SU-DHL-6 (cell line): ENCODE measurements around the gene CAV1.

Experiments
- H2AFZ ChIP-seq: fragments of 200-600 bp; sonication (generic); 2 replicates; pipeline ENCODE4 v1.6.1; 2014; ENCODE audit warnings: low read depth, mild to moderate bottlenecking, moderate library complexity, mixed read lengths, antibody characterized with exemption, low read length; ENCODE audit not compliant: severe bottlenecking
- H3F3A ChIP-seq: fragments of 200-600 bp; shearing (Covaris generic); 2 replicates; pipeline ENCODE4 v1.6.0; 2016; ENCODE audit warnings: antibody characterized with exemption, mild to moderate bottlenecking; ENCODE audit not compliant: insufficient read depth
- H3K27ac ChIP-seq: fragments of 200-600 bp; sonication (generic); 2 replicates; pipeline ENCODE4 v1.5.1; 2016; ENCODE audit warnings: low read depth, mild to moderate bottlenecking, low read length, moderate library complexity, mixed read lengths
- H3K27me3 ChIP-seq: fragments of 200-600 bp; sonication (generic), shearing (Covaris generic); 2 replicates; pipeline ENCODE4 v1.6.0; 2014; ENCODE audit warnings: mild to moderate bottlenecking, low read length
- H3K36me3 ChIP-seq: fragments of 200-600 bp; sonication (generic); 2 replicates; pipeline ENCODE4 v1.6.1; 2014; ENCODE audit warnings: mild to moderate bottlenecking, low read length, mixed read lengths
- H3K4me2 ChIP-seq: fragments of 300-600, 200-600 bp; shearing (Covaris generic), sonication (generic); 2 replicates; pipeline ENCODE4 v1.6.0; 2014; ENCODE audit warnings: low read length, low read depth, mild to moderate bottlenecking; ENCODE audit not compliant: poor library complexity, severe bottlenecking
- H3K4me3 ChIP-seq: fragments of 200-600 bp; sonication (generic); 2 replicates; pipeline ENCODE4 v1.5.1; 2014; ENCODE audit warnings: antibody characterized with exemption, low read length, mild to moderate bottlenecking, mixed read lengths; ENCODE audit not compliant: insufficient read depth, poor library complexity, severe bottlenecking
- H3K79me2 ChIP-seq: fragments of 200-600 bp; sonication (generic); 2 replicates; pipeline ENCODE4 v1.6.1; 2014; ENCODE audit warnings: mild to moderate bottlenecking, low read length, moderate library complexity; ENCODE audit not compliant: insufficient read depth
- H3K9ac ChIP-seq: fragments of 200-600 bp; sonication (generic); 2 replicates; pipeline ENCODE4 v1.7.0; 2014; ENCODE audit warnings: mild to moderate bottlenecking, low read length
- H3K9me2 ChIP-seq: fragments of 200-600 bp; sonication (generic); replicated peaks from 2 replicates; pipeline ENCODE4 v1.6.1; 2014; ENCODE audit warnings: low read length; ENCODE audit not compliant: insufficient read depth
- H3K9me3 ChIP-seq: fragments of 200-600 bp; sonication (generic); 2 replicates; pipeline ENCODE4 v1.6.1; 2014; ENCODE audit warnings: low read length, mixed read lengths; ENCODE audit not compliant: insufficient read depth
- H4K20me1 ChIP-seq: fragments of 200-600 bp; sonication (generic); 2 replicates; pipeline ENCODE4 v1.6.1; 2014; ENCODE audit warnings: low read depth, mild to moderate bottlenecking, antibody characterized with exemption, low read length, moderate library complexity, mixed read lengths
- CTCF ChIP-seq: fragments of 200-600 bp; sonication (generic); IDR thresholded peaks from one replicate; pipeline ENCODE4 v1.5.1; 2017; ENCODE audit warnings: antibody characterized with exemption, mild to moderate bottlenecking, low read length, moderate library complexity; ENCODE audit not compliant: insufficient read depth, poor library complexity, severe bottlenecking
- EZH2phosphoT487 ChIP-seq: fragments of 200-600 bp; sonication (generic), shearing (Covaris generic); conservative IDR thresholded peaks from 2 replicates; pipeline ENCODE4 v1.6.1; 2018; ENCODE audit warnings: mild to moderate bottlenecking, antibody characterized with exemption, low read length, moderate library complexity, mixed read lengths

CAV1 gene

GRCh38 chr7:116576350-116577319 is 51.8 kb downstream of the CAV1 start:
- no peak overlapping the region for H3K27ac ChIP-seq
- H3K4me2 ChIP-seq = no peak overlapping the region
- no peak overlapping the region for H3K9ac ChIP-seq

GRCh38 chr7:116577320-116577871 is 52.6 kb downstream of the CAV1 start:
- H3K79me2 ChIP-seq = no peaks in the 10 kb centered on the region
- no peak overlapping the region for H3K4me2 ChIP-seq
- no peaks in the 10 kb centered on the region for H3F3A ChIP-seq
- no peaks in the 10 kb centered on the region for H3K9me3 ChIP-seq
- TF ChIP-seq CTCF (no peak), EZH2phosphoT487 (no peak)
- H4K20me1 ChIP-seq = no peaks in the 10 kb centered on the region
- no peak overlapping the region for H2AFZ ChIP-seq
- H3K27me3 ChIP-seq = no peaks in the 10 kb centered on the region
- H3K36me3 ChIP-seq = no peaks in the 10 kb centered on the region
- no peak overlapping the region for H3K9ac ChIP-seq
- no peak overlapping the region for H3K27ac ChIP-seq
- H3K4me3 ChIP-seq = no peak overlapping the region
- no peaks in the 10 kb centered on the region for H3K9me2 ChIP-seq

More at GRCh38 chr7:116576350-116577319, 51.8 kb downstream of the CAV1 start:
- Histone ChIP-seq H3F3A (no peaks in the 10 kb centered on the region), H3K79me2 (no peaks in the 10 kb centered on the region), H3K27me3 (no peaks in the 10 kb centered on the region), H3K9me2 (no peaks in the 10 kb centered on the region), H3K9me3 (no peaks in the 10 kb centered on the region), H3K36me3 (no peaks in the 10 kb centered on the region), H2AFZ (no peak overlapping the region), H3K4me3 (no peak overlapping the region), H4K20me1 (no peaks in the 10 kb centered on the region)
- TF ChIP-seq EZH2phosphoT487 = no peak
- no peak for TF ChIP-seq CTCF

- Histone ChIP-seq H3K4me2 (no peak overlapping the region), H3F3A (no peaks in the 10 kb centered on the region), H3K4me3 (no peak overlapping the region), H3K36me3 (no peaks in the 10 kb centered on the region), H3K27ac (no peak overlapping the region), H3K27me3 (no peaks in the 10 kb centered on the region), H3K9me2 (no peaks in the 10 kb centered on the region), H3K79me2 (no peaks in the 10 kb centered on the region), H2AFZ (no peak overlapping the region), H3K9me3 (no peaks in the 10 kb centered on the region), H4K20me1 (no peaks in the 10 kb centered on the region), H3K9ac (no peak overlapping the region)
- no peak for TF ChIP-seq CTCF
- no peak for TF ChIP-seq EZH2phosphoT487
Observed at GRCh38 chr7:116578526-116578925, 53.7 kb downstream of the CAV1 start.
